Panc1 (cell line): ENCODE measurements around the gene CNST. TPM values are rescaled to one million over a fixed set of nuclear protein-coding genes. Genes with fewer than 3 reads are reported as not detected.
A peak's percentile ranks its signal among the peaks of the same experiment; 100 is the strongest.

ENCODE experiments used
- ATAC-seq: fragments of 200-7000 bp; cut with Tn5 transposase; 2 replicates; pipeline ENCODE4 v1.9.1; 2020; ENCODE audit warnings: mild to moderate bottlenecking, moderate library complexity
- BruUV-seq: library from RNA; stranded (reverse); fragments of 400-500 nt; replicated peaks from 2 replicates; lab custom pipeline; 2021; lab: Mats Ljungman, UMichigan
- CTCF ChIA-PET: fragments of 300-600 bp; sonication (Branson Sonifier 250); formaldehyde crosslinking; loops from one replicate; lab custom pipeline; 2022; ENCODE audit warnings: antibody characterized with exemption; lab: Charles Lee
- POLR2A ChIA-PET: fragments of 300-600 bp; sonication (Branson Sonifier 250); formaldehyde crosslinking; loops from one replicate; lab custom pipeline; 2022; ENCODE audit warnings: antibody characterized with exemption; lab: Charles Lee
- DNase-seq: peaks from one replicate; pipeline ENCODE4 v3.0.0-alpha.2; 2010; ENCODE audit warnings: low read depth, low spot score
- H3K27ac ChIP-seq: 2 replicates; pipeline ENCODE4 v1.5.1; 2011; ENCODE audit warnings: mild to moderate bottlenecking, low read length, inconsistent platforms
- H3K27me3 ChIP-seq: fragments of 200-500 bp; sonication (Bioruptor generic); 2 replicates; pipeline ENCODE4 v1.6.0; 2014; ENCODE audit warnings: low read length, inconsistent platforms; ENCODE audit not compliant: control insufficient read depth, insufficient read depth
- H3K36me3 ChIP-seq: fragments of 200-500 bp; sonication (Bioruptor generic); 2 replicates; pipeline ENCODE4 v1.5.1; 2014; ENCODE audit warnings: inconsistent platforms, mild to moderate bottlenecking, low read length, moderate library complexity; ENCODE audit not compliant: control insufficient read depth, insufficient read depth
- H3K4me1 ChIP-seq: 2 replicates; pipeline ENCODE4 v1.5.1; 2011; ENCODE audit warnings: inconsistent platforms, mild to moderate bottlenecking, low read length, moderate library complexity; ENCODE audit not compliant: control insufficient read depth, insufficient read depth
- H3K4me3 ChIP-seq, 2 experiments: 2 replicates each; pipeline ENCODE4 v1.5.1; 2011 to 2012; ENCODE audit warnings: low read depth in 2 of 2, low read length in 2 of 2, mild to moderate bottlenecking in 2 of 2, inconsistent platforms in 1 of 2, moderate library complexity in 1 of 2
- H3K9me3 ChIP-seq: fragments of 200-500 bp; sonication (Bioruptor generic); 2 replicates; pipeline ENCODE4 v1.5.1; 2014; ENCODE audit warnings: low read depth, mild to moderate bottlenecking, inconsistent platforms, low read length, moderate library complexity; ENCODE audit not compliant: control insufficient read depth, insufficient read depth
- CTCF ChIP-seq: fragments of 450-650 bp; IDR thresholded peaks from 2 replicates; pipeline ENCODE4 v1.5.1; 2017; ENCODE audit warnings: mild to moderate bottlenecking
- POLR2AphosphoS5 ChIP-seq: IDR thresholded peaks from 2 replicates; pipeline ENCODE4 v1.6.1; 2012; ENCODE audit warnings: mild to moderate bottlenecking, low read depth, low read length, moderate library complexity
- REST ChIP-seq, 2 experiments: IDR thresholded peaks; 2 replicates each; pipeline ENCODE4 v1.6.1; 2011 to 2012; ENCODE audit warnings: low read depth in 2 of 2, control low read depth in 1 of 2, low read length in 1 of 2, mild to moderate bottlenecking in 1 of 2, moderate library complexity in 1 of 2; ENCODE audit not compliant: insufficient read depth in 1 of 2
- SIN3A ChIP-seq: IDR thresholded peaks from 2 replicates; pipeline ENCODE4 v1.6.1; 2012; ENCODE audit warnings: low read depth, mild to moderate bottlenecking, low read length, moderate library complexity, borderline replicate concordance; ENCODE audit not compliant: insufficient read depth
- TCF7L2 ChIP-seq: IDR thresholded peaks from 2 replicates; pipeline ENCODE4 v1.6.1; 2011; ENCODE audit warnings: mild to moderate bottlenecking, low read depth, low read length, inconsistent platforms
- in situ Hi-C: cut with HindIII; loops from 2 replicates; pipeline ENCODE4 v1.10.0; 2016; ENCODE audit warnings: low sequenced_read_pairs, low pct_unique_long_range_greater_than_20kb
- intact Hi-C: fragments of 100-400 bp; cut with micrococcal nuclease; formaldehyde crosslinking; loops from one replicate; pipeline ENCODE4 v1.10.0; 2022; ENCODE audit not compliant: unreplicated experiment
- total RNA-seq: library from RNA; stranded (reverse); gene quantifications from one replicate; pipeline ENCODE4 v1.2.1, GENCODE V29; 2021; ENCODE audit not compliant: unreplicated experiment

CNST gene
- total RNA-seq, 1 experiment from 2014 or later, result 18.5 TPM

- H3K4me1 ChIP-seq, result no peaks in the 10 kb centered on the region
- ATAC-seq (0 out of 2 replicates have a peak, but pooled peaks have one; percentile 49), DNase-seq (no peak)
- no peak overlapping the region for H3K27ac ChIP-seq
- no TSS peak for BruUV-seq
- TF ChIP-seq SIN3A, result no peak
- TF ChIP-seq CTCF, result peak; percentile 25; the same call in 1 of the 2 replicates
- POLR2A ChIA-PET, result interaction anchor here (0.6 kb wide), 1 partner anchor 42 kb away, joined by 10 read pairs; no protein-coding TSS in a partner anchor
- no peak overlapping the region for H3K4me3 ChIP-seq
- CTCF ChIA-PET, result interaction anchor here (1.2 kb wide), 1 partner anchor 35 kb away, joined by 7 read pairs; no protein-coding TSS in a partner anchor
- peaks cover 5% of the 10 kb centered on the region; the same call in 1 of the 2 replicates for H3K9me3 ChIP-seq
- in situ Hi-C loops, result no loop called here
- H3K36me3 ChIP-seq, result no peaks in the 10 kb centered on the region
- intact Hi-C loops, result no loop called here
- no peaks in the 10 kb centered on the region; the same call in 1 of the 2 replicates for H3K27me3 ChIP-seq
These were observed 33.7 kb upstream of the CNST start for GRCh38 chr1:246532519-246532918.

GRCh38 chr1:246533371-246533905 lies 32.8 kb upstream of the CNST start:
- BruUV-seq, result no TSS peak
- Histone ChIP-seq H3K4me3 (no peak overlapping the region), H3K27ac (no peak overlapping the region), H3K4me1 (no peaks in the 10 kb centered on the region), H3K27me3 (no peaks in the 10 kb centered on the region; the same call in 1 of the 2 replicates), H3K9me3 (peaks cover 5% of the 10 kb centered on the region; the same call in 1 of the 2 replicates), H3K36me3 (no peaks in the 10 kb centered on the region)
- intact Hi-C loops (no loop called here), in situ Hi-C loops (no loop called here)
- ATAC-seq (no peak), DNase-seq (no peak)
- CTCF ChIA-PET, result interaction anchor here (0.6 kb wide), 4 partner anchors 111 to 163 kb away, joined by 3 to 9 read pairs (median 4); no protein-coding TSS in a partner anchor
- POLR2A ChIA-PET, result no interaction called here
- no peak for TF ChIP-seq TCF7L2
- no peak for TF ChIP-seq REST (IDR thresholded peaks at IDR 0.05; ENCODE audit: insufficient read depth in 1 of 2, low read depth in 2 of 2, low read length in 1 of 2)
- TF ChIP-seq SIN3A, result no peak
- TF ChIP-seq POLR2AphosphoS5, result no peak
- no peak for TF ChIP-seq CTCF
